ENCODE results near the gene OR2H2.

The OR2H2 gene

DNA sequence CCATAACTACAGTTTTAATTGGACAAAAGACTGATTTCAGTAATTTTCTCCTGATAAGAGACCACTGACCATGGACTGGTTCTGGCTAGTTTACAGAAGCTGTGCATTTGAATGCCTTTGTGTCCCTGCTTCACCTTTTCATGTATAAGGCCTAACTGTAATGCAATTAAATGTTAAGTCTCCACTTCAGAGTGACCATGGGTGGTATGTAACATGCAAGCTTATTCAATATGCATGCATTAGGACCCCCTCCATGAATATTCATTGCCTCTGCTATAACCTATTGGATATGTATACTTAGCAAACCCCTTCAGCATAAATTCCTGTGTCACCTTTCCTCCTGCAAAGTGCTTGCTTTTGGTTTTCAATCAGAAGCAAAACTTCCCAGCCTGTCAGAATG lies 27.6 kb upstream of the OR2H2 start:
- DNase-seq (ENCODE audit: low read depth), result no peak
- no peak overlapping the region for H3K4me3 ChIP-seq (ENCODE audit: control insufficient read depth, low read depth, low read length)
- TF ChIP-seq, protein P1, sequence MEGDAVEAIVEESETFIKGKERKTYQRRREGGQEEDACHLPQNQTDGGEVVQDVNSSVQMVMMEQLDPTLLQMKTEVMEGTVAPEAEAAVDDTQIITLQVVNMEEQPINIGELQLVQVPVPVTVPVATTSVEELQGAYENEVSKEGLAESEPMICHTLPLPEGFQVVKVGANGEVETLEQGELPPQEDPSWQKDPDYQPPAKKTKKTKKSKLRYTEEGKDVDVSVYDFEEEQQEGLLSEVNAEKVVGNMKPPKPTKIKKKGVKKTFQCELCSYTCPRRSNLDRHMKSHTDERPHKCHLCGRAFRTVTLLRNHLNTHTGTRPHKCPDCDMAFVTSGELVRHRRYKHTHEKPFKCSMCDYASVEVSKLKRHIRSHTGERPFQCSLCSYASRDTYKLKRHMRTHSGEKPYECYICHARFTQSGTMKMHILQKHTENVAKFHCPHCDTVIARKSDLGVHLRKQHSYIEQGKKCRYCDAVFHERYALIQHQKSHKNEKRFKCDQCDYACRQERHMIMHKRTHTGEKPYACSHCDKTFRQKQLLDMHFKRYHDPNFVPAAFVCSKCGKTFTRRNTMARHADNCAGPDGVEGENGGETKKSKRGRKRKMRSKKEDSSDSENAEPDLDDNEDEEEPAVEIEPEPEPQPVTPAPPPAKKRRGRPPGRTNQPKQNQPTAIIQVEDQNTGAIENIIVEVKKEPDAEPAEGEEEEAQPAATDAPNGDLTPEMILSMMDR (conservative IDR thresholded peaks at IDR 0.05; ENCODE audit: control insufficient read depth, insufficient read depth, low read depth, low read length), result no peak

DNA sequence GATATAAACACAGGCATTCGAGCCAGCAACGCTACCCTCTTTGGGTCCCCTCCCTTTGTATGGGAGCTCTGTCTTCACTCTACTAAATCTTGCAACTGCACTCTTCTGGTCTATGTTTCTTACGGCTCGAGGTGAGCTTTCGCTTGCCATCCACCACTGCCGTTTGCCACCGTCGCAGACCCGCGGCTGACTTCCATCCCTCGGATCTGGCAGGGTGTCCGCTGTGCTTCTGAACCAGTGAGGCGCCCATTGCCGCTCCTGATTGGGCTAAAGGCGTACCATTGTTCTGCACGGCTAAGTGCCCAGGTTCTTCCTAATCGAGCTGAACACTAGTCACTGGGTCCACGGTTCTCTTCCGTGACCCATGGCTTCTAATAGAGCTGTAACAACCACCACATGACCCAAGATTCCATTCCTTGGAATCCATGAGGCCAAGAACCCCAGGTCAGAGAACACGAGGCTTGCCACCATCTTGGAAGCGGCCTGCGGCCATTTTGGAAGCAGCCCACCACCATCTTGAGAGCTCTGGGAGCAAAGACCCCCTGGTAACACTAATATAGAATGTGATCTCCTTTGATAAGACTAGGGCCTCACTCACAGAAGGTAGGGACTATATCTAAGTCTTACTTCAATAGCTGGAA lies 26.4 kb upstream of the OR2H2 start:
- no peak for DNase-seq (ENCODE audit: low read depth)
- H3K4me3 ChIP-seq (ENCODE audit: control insufficient read depth, low read depth, low read length), result no peak overlapping the region
- TF ChIP-seq, protein P1 (conservative IDR thresholded peaks at IDR 0.05; ENCODE audit: control insufficient read depth, insufficient read depth, low read depth, low read length), result no peak

GRCh38 chr6:29559524-29560287 lies 25.2 kb upstream of the OR2H2 start, which contains the start of gene UBD:
Gene UBD (minus strand): TSS chr6:29559732. CDS start chr6:29559701, 31 bp downstream.
- no peak for DNase-seq (ENCODE audit: low read depth)
- no peak within 1 kb of the TSS for H3K4me3 ChIP-seq (ENCODE audit: control insufficient read depth, low read depth, low read length)
- TF ChIP-seq, protein P1 (conservative IDR thresholded peaks at IDR 0.05; ENCODE audit: control insufficient read depth, insufficient read depth, low read depth, low read length), result no peak

DNA sequence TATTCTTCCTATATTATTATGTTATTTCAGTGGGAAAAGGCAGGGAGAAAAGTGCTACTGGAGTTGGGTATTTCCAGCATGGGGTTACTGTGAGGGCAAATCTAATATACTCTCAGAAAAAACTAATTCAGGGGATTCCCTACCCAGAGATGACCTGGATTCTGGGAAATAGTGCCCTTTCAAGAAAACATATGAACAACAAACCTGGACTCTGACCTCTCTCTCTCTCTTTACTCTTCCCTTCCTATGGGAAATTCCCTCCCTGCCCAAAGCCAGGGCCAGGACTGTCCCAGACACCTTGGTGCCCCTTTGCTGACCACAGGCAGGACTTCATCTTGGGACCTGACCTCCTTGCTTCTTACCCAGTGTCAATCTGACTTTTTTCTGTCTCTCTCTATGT lies 23.8 kb upstream of the OR2H2 start:
- no peak for DNase-seq (ENCODE audit: low read depth)
- TF ChIP-seq, protein P1 (conservative IDR thresholded peaks at IDR 0.05; ENCODE audit: control insufficient read depth, insufficient read depth, low read depth, low read length), result no peak
- H3K4me3 ChIP-seq (ENCODE audit: control insufficient read depth, low read depth, low read length), result no peak overlapping the region

DNA sequence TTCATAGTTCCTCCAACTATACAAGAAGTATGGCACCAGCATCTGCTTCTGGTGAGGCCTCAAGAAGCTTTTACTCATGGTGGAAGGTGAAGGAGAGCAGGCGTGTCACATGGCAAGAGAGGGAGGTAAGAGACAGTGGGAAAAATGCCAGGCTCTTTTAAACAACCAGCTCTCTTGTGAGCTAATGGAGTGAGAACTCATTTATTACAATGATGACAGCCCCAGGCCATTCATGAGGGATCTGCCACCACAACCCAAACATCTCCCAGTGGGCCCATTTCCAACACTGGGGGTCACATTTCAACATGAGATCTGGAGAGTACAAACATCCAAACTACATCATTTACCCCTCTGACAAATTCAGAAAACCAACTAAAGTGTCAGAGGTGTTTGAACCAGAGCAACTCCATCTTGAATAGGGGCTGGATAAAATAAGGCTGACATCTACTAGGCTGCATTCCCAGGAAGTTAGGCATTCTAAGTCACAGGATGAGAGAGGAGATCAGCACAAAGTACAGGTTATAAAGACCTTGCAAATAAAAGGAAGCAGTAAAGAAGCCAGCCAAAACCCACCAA lies 23.2 kb upstream of the OR2H2 start:
- TF ChIP-seq, protein P1 (conservative IDR thresholded peaks at IDR 0.05; ENCODE audit: control insufficient read depth, insufficient read depth, low read depth, low read length), result no peak
- no peak for DNase-seq (ENCODE audit: low read depth)
- H3K4me3 ChIP-seq (ENCODE audit: control insufficient read depth, low read depth, low read length), result no peak overlapping the region

DNA sequence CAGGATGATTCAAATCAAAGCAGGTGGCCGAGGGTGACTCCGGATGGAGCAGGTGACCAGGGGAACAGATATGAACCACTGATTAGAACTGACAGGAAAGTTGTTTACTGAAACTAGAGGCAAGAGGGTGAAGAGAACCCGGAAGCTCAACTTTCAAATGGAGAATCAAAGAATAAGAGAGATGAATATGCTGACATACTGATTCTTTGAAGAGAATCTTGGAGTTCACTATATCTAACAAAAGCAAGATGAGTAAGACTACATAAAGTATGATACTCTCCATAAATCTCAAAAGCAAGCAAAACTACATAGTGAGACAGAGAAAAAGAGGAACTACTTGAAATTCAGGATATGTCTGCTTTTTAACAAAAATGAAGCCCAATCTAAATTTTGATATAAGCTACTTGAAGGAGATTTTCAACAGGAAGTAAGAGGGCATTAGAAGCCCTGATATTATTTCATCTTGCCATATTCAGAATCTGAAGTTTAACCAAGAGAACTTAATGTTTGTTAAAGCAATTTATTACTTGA lies 21.4 kb upstream of the OR2H2 start:
- H3K4me3 ChIP-seq (ENCODE audit: control insufficient read depth, low read depth, low read length), result no peak overlapping the region
- DNase-seq (ENCODE audit: low read depth), result no peak
- TF ChIP-seq, protein P1 (conservative IDR thresholded peaks at IDR 0.05; ENCODE audit: control insufficient read depth, insufficient read depth, low read depth, low read length), result no peak

Data from fibroblast of mammary gland (primary cell).